Neural cell (in vitro differentiated cells): ENCODE data around the gene PRAF2. TPM values are rescaled to one million over a fixed set of nuclear protein-coding genes. Genes with fewer than 3 reads are reported as not detected.

Experiments
- H2AFZ ChIP-seq: fragments of 200-600, 300-800 bp; sonication (generic), shearing (Covaris generic); 2 replicates; pipeline ENCODE4 v1.6.0; 2014; ENCODE audit warnings: low read depth, mild to moderate bottlenecking, antibody characterized with exemption, low read length, moderate library complexity
- H3F3A ChIP-seq: fragments of 200-600 bp; shearing (Covaris generic); 2 replicates; pipeline ENCODE4 v1.6.1; 2016; ENCODE audit warnings: mild to moderate bottlenecking, moderate library complexity, mixed read lengths, antibody characterized with exemption, low read length; ENCODE audit not compliant: insufficient read depth, poor library complexity, severe bottlenecking
- H3K27ac ChIP-seq: fragments of 200-600, 300-800 bp; sonication (generic), shearing (Covaris generic); 2 replicates; pipeline ENCODE4 v1.5.1; 2014; ENCODE audit warnings: mild to moderate bottlenecking, low read length, moderate library complexity
- H3K27me3 ChIP-seq: fragments of 300-800, 200-600 bp; sonication (generic), shearing (Covaris generic); 2 replicates; pipeline ENCODE4 v1.6.0; 2014; ENCODE audit warnings: mild to moderate bottlenecking, low read depth, low read length, moderate library complexity; ENCODE audit not compliant: insufficient read depth
- H3K36me3 ChIP-seq: fragments of 300-800, 200-600 bp; sonication (generic), shearing (Covaris generic); 2 replicates; pipeline ENCODE4 v1.5.1; 2014; ENCODE audit warnings: mild to moderate bottlenecking, antibody characterized with exemption, low read length, moderate library complexity; ENCODE audit not compliant: insufficient read depth
- H3K4me2 ChIP-seq: fragments of 300-800, 200-600 bp; sonication (generic), shearing (Covaris generic); 2 replicates; pipeline ENCODE4 v1.6.0; 2014; ENCODE audit warnings: mild to moderate bottlenecking, low read length
- H3K4me3 ChIP-seq: fragments of 300-800, 200-600 bp; sonication (generic), shearing (Covaris generic); 2 replicates; pipeline ENCODE4 v1.5.1; 2014; ENCODE audit warnings: mild to moderate bottlenecking, low read length, moderate library complexity
- H3K79me2 ChIP-seq: fragments of 200-600 bp; shearing (Covaris generic); replicated peaks from 2 replicates; pipeline ENCODE4 v1.6.0; 2014; ENCODE audit warnings: mild to moderate bottlenecking, low read length, moderate library complexity; ENCODE audit not compliant: insufficient read depth
- H3K9ac ChIP-seq: fragments of 300-800, 200-600 bp; sonication (generic), shearing (Covaris generic); 2 replicates; pipeline ENCODE4 v1.6.1; 2016; ENCODE audit warnings: mild to moderate bottlenecking, low read length, mixed read lengths
- H3K9me2 ChIP-seq: fragments of 200-600 bp; shearing (Covaris generic); 2 replicates; pipeline ENCODE4 v1.6.1; 2016; ENCODE audit warnings: mild to moderate bottlenecking, low read length, mixed read lengths; ENCODE audit not compliant: insufficient read depth
- H3K9me3 ChIP-seq: fragments of 200-600, 300-800 bp; sonication (generic), shearing (Covaris generic); 2 replicates; pipeline ENCODE4 v1.6.1; 2016; ENCODE audit warnings: mild to moderate bottlenecking, mixed run types, low read length, moderate library complexity, mixed read lengths
- H4K20me1 ChIP-seq: fragments of 200-600 bp; shearing (Covaris generic); 2 replicates; pipeline ENCODE4 v1.6.1; 2016; ENCODE audit warnings: mild to moderate bottlenecking, mixed run types; ENCODE audit not compliant: insufficient read depth
- CTCF ChIP-seq: fragments of 450-650 bp; IDR thresholded peaks from 2 replicates; pipeline ENCODE4 v1.5.1; 2014; ENCODE audit warnings: antibody characterized with exemption, mild to moderate bottlenecking, moderate library complexity; ENCODE audit not compliant: poor library complexity, severe bottlenecking
- EP300 ChIP-seq: fragments of 450-650 bp; conservative IDR thresholded peaks from 2 replicates; pipeline ENCODE4 v1.6.1; 2014; ENCODE audit warnings: antibody characterized with exemption, mild to moderate bottlenecking, moderate library complexity; ENCODE audit not compliant: poor library complexity, severe bottlenecking
- EZH2 ChIP-seq: fragments of 200-600, 300-800 bp; shearing (Covaris generic), sonication (generic); IDR thresholded peaks from 2 replicates; pipeline ENCODE4 v1.6.1; 2014; ENCODE audit warnings: antibody characterized with exemption, low read length, borderline replicate concordance, mild to moderate bottlenecking; ENCODE audit not compliant: insufficient read depth, poor library complexity, severe bottlenecking
- MXI1 ChIP-seq: fragments of 450-650 bp; conservative IDR thresholded peaks from 2 replicates; pipeline ENCODE4 v1.6.1; 2014; ENCODE audit warnings: antibody characterized with exemption, mild to moderate bottlenecking; ENCODE audit not compliant: poor library complexity, severe bottlenecking
- POLR2AphosphoS5 ChIP-seq: IDR thresholded peaks from 2 replicates; pipeline ENCODE4 v1.6.1; 2012
- RAD21 ChIP-seq: fragments of 450-650 bp; conservative IDR thresholded peaks from 2 replicates; pipeline ENCODE4 v1.6.1; 2014; ENCODE audit warnings: antibody characterized with exemption, mild to moderate bottlenecking, moderate library complexity
- REST ChIP-seq: IDR thresholded peaks from 2 replicates; pipeline ENCODE4 v1.6.1; 2012; ENCODE audit warnings: borderline replicate concordance
- SMC3 ChIP-seq: fragments of 450-650 bp; conservative IDR thresholded peaks from 2 replicates; pipeline ENCODE4 v1.6.1; 2014; ENCODE audit warnings: antibody characterized with exemption, mild to moderate bottlenecking, moderate library complexity; ENCODE audit not compliant: poor library complexity
- TAF1 ChIP-seq: IDR thresholded peaks from 2 replicates; pipeline ENCODE4 v1.6.1; 2012; ENCODE audit warnings: low read depth
- polyA plus RNA-seq: library from polyadenylated mRNA; depleted of rRNA; stranded (reverse); fragments of >200 nt; gene quantifications from 2 replicates; pipeline ENCODE4 v1.2.3, GENCODE V29; 2014

Gene PRAF2
- polyA plus RNA-seq, 1 donor from 2014 or later: 7.3 TPM

DNA sequence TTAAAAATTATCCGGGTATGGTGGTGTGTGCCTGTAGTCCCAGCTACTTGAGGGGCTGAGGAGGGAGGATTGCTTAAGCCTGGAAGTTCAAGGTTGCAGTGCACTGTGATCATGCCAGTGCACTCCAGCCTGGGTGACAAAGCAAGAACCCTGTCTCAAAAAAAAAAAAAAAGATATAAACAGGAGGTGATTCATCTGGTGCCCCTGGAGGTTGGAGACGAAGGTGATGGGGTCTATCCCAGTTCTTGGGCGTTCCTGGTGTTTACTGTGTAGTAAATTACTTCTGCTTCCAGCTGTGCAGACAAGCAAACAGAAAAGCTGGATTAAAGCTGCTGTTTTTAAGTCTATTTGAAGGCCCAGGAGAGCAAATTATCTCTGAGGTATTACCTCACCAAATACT, 29.8 kb upstream of the PRAF2 start:
- no peaks in the 10 kb centered on the region for H3K79me2 ChIP-seq
- H3K36me3 ChIP-seq: no peaks in the 10 kb centered on the region
- H4K20me1 ChIP-seq: no peaks in the 10 kb centered on the region
- H3K9me2 ChIP-seq: no peaks in the 10 kb centered on the region
- TF ChIP-seq SMC3 (no peak), TAF1 (no peak), CTCF (no peak), POLR2AphosphoS5 (no peak), RAD21 (no peak), REST (no peak), MXI1 (no peak)
- H2AFZ ChIP-seq: no peak overlapping the region
- no peaks in the 10 kb centered on the region for H3F3A ChIP-seq
- no peaks in the 10 kb centered on the region for H3K27me3 ChIP-seq
- H3K9me3 ChIP-seq: no peaks in the 10 kb centered on the region
- H3K4me3 ChIP-seq: no peak overlapping the region
- H3K9ac ChIP-seq: no peak overlapping the region
- H3K27ac ChIP-seq: no peak overlapping the region
- H3K4me2 ChIP-seq: no peak overlapping the region

DNA sequence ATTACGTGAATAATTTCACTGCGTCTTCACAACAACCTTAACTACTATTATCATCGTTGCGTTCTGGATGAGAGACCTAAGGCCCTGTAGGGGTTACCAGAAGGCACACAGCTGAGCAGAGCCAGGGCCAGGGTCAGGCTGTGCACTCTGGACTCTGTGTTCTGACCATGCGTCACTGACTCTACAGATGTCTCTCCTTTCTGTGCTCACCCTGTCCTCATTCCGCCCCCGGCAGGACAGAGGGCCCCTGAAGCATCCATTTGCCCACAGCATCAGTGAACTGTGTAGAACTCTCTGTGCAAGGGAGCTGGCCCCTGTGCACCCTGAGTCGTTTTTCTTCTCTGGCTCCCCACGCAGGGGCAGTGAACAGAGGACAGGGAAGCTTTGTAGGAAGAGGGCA, 28.4 kb upstream of the PRAF2 start:
- no peak for TF ChIP-seq SMC3
- TF ChIP-seq RAD21: no peak
- TF ChIP-seq TAF1: no peak
- H4K20me1 ChIP-seq: no peaks in the 10 kb centered on the region
- H3K9ac ChIP-seq: no peak overlapping the region
- H3K4me3 ChIP-seq: no peak overlapping the region
- H3K9me2 ChIP-seq: no peaks in the 10 kb centered on the region
- H3K9me3 ChIP-seq: no peaks in the 10 kb centered on the region
- H3F3A ChIP-seq: no peaks in the 10 kb centered on the region
- H3K4me2 ChIP-seq: no peak overlapping the region
- H3K36me3 ChIP-seq: no peaks in the 10 kb centered on the region
- H3K27me3 ChIP-seq: no peaks in the 10 kb centered on the region
- H3K27ac ChIP-seq: no peak overlapping the region
- no peak overlapping the region for H2AFZ ChIP-seq
- no peaks in the 10 kb centered on the region for H3K79me2 ChIP-seq

- TF ChIP-seq POLR2AphosphoS5 (no peak), RAD21 (no peak), TAF1 (no peak), CTCF (no peak), MXI1 (no peak), EP300 (no peak), EZH2 (no peak)
These were observed 27.8 kb upstream of the PRAF2 start for GRCh38 chrX:49101629-49101984.

More at GRCh38 chrX:49101629-49101984, 27.8 kb upstream of the PRAF2 start:
- no peaks in the 10 kb centered on the region for H4K20me1 ChIP-seq
- no peaks in the 10 kb centered on the region for H3K36me3 ChIP-seq
- no peak overlapping the region for H3K27ac ChIP-seq
- no peaks in the 10 kb centered on the region for H3K9me3 ChIP-seq
- no peaks in the 10 kb centered on the region for H3K27me3 ChIP-seq
- H3K4me3 ChIP-seq: peak overlapping the region; percentile 78
- no peak overlapping the region for H2AFZ ChIP-seq
- H3F3A ChIP-seq: no peaks in the 10 kb centered on the region
- no peaks in the 10 kb centered on the region for H3K79me2 ChIP-seq
- peak overlapping the region; percentile 36 for H3K9ac ChIP-seq
- no peaks in the 10 kb centered on the region for H3K9me2 ChIP-seq
- no peak overlapping the region for H3K4me2 ChIP-seq
